ENCODE measurements around the gene GRIK1.

GRIK1 gene

DNA sequence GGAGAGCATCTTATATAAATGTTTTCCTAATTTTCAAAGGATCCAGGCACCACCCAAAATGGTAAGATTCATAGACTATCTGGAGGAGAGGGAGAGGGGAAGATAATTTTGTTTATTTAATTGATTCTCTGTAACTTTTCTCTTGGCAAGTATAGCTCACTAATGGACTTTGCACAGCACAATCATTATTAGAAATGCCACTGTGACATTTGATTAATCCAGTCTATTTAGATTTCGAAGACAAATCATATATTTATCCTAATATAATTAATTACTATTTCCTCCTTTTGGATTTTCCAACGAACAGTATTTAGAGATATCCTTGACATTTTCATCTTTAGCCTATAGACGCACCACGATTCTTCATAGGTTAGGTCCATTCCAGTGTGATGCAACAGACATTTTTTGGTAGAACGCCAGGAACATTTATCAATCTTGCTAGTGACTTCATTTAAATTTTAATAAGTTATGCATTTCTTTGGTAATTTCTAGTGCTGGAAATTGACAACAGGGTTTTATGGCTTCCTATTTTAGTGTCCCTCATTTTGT is 152.4 kb downstream of the GRIK1 start:
- H3K79me2 ChIP-seq (ENCODE audit: control insufficient read depth, low read length) = no peaks in the 10 kb centered on the region

DNA sequence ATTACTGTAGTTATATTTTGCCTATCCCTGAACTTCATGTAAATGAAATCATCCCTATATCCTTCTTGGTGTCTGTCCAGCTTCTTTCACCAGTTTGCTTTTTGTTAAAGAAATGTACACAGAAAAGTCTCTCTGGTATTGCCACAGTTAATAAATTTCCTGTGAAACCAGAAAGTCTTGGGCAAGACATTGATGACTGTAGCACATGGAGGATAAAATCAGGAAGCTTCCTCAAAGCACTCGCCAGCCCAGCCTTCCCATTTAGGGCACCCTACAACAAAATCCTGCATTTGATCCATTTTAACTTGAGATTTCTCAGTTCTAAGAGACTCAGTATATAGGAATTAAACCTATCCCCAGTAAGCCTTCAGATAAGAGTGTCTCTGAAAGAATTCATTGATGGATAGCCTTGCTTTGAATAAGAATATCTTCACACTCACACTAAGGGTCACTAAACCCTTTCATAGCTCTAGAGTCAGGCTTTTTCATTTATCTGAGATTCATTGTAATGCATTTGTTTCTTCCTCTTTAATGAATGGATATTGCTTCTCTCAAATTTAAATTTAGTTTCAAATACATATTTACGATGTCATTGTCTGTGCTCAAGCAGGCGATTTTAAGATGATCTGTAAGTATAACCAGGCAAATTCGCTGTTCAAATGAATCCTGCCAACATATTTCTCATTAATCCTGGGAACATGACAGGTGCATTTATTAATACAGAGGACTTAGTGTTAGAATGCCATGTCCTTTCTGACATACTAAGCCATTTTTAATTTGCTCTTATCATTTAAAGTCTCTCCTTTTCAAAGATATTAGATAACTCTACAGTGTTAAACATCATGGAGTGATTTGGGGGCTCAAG is 153.1 kb downstream of the GRIK1 start:
- Histone ChIP-seq H4K20me1 (ENCODE audit: control insufficient read depth, insufficient read depth, low read depth, low read length) (no peaks in the 10 kb centered on the region), H3K27ac (ENCODE audit: low read depth, low read length) (no peak overlapping the region), H3K79me2 (ENCODE audit: control insufficient read depth, low read length) (no peaks in the 10 kb centered on the region), H3K9me2 (replicated peaks; ENCODE audit: control insufficient read depth, low read length) (no peaks in the 10 kb centered on the region), H3K4me3 (ENCODE audit: low read length) (no peak overlapping the region), H3K36me3 (ENCODE audit: control insufficient read depth, low read length) (no peaks in the 10 kb centered on the region), H3K9me3 (ENCODE audit: control insufficient read depth, insufficient read depth, low read length) (no peaks in the 10 kb centered on the region), H3K27me3 (ENCODE audit: control insufficient read depth, low read length) (no peaks in the 10 kb centered on the region), H3K4me2 (ENCODE audit: low read length) (no peak overlapping the region), H3F3A (ENCODE audit: control insufficient read depth, insufficient read depth) (no peaks in the 10 kb centered on the region), H3K4me1 (ENCODE audit: control insufficient read depth, low read length) (no peaks in the 10 kb centered on the region)
- TF ChIP-seq CTCF (IDR thresholded peaks at IDR 0.05; ENCODE audit: low read depth, low read length, poor library complexity, severe bottlenecking) = no peak
- no peak for TF ChIP-seq EZH2phosphoT487 (IDR thresholded peaks at IDR 0.05; ENCODE audit: borderline replicate concordance, low read length)

More for the DNA sequence above, 152.4 kb downstream of the GRIK1 start:
- H3K4me3 ChIP-seq (ENCODE audit: low read length) = no peak overlapping the region
- H3F3A ChIP-seq (ENCODE audit: control insufficient read depth, insufficient read depth) = no peaks in the 10 kb centered on the region
- TF ChIP-seq EZH2phosphoT487 (IDR thresholded peaks at IDR 0.05; ENCODE audit: borderline replicate concordance, low read length) (no peak), CTCF (IDR thresholded peaks at IDR 0.05; ENCODE audit: low read depth, low read length, poor library complexity, severe bottlenecking) (no peak)
- no peaks in the 10 kb centered on the region for H3K9me3 ChIP-seq (ENCODE audit: control insufficient read depth, insufficient read depth, low read length)
- no peaks in the 10 kb centered on the region for H3K27me3 ChIP-seq (ENCODE audit: control insufficient read depth, low read length)
- H3K4me1 ChIP-seq (ENCODE audit: control insufficient read depth, low read length) = no peaks in the 10 kb centered on the region
- no peaks in the 10 kb centered on the region for H3K9me2 ChIP-seq (replicated peaks; ENCODE audit: control insufficient read depth, low read length)
- H3K36me3 ChIP-seq (ENCODE audit: control insufficient read depth, low read length) = no peaks in the 10 kb centered on the region
- no peak overlapping the region for H3K27ac ChIP-seq (ENCODE audit: low read depth, low read length)
- H4K20me1 ChIP-seq (ENCODE audit: control insufficient read depth, insufficient read depth, low read depth, low read length) = no peaks in the 10 kb centered on the region
- no peak overlapping the region for H3K4me2 ChIP-seq (ENCODE audit: low read length)

GRCh38 chr21:29777160-29777559 is 162.6 kb downstream of the GRIK1 start:
- Histone ChIP-seq H3K4me2 (ENCODE audit: low read length) (no peak overlapping the region), H3K36me3 (ENCODE audit: control insufficient read depth, low read length) (no peaks in the 10 kb centered on the region), H4K20me1 (ENCODE audit: control insufficient read depth, insufficient read depth, low read depth, low read length) (no peaks in the 10 kb centered on the region), H3K4me1 (ENCODE audit: control insufficient read depth, low read length) (no peaks in the 10 kb centered on the region), H3K4me3 (ENCODE audit: low read length) (no peak overlapping the region), H3K9me3 (ENCODE audit: control insufficient read depth, insufficient read depth, low read length) (no peaks in the 10 kb centered on the region), H3K79me2 (ENCODE audit: control insufficient read depth, low read length) (no peaks in the 10 kb centered on the region), H3K27ac (ENCODE audit: low read depth, low read length) (no peak overlapping the region), H3F3A (ENCODE audit: control insufficient read depth, insufficient read depth) (no peaks in the 10 kb centered on the region), H3K9me2 (replicated peaks; ENCODE audit: control insufficient read depth, low read length) (no peaks in the 10 kb centered on the region), H3K27me3 (ENCODE audit: control insufficient read depth, low read length) (no peaks in the 10 kb centered on the region)
- TF ChIP-seq EZH2phosphoT487 (IDR thresholded peaks at IDR 0.05; ENCODE audit: borderline replicate concordance, low read length) (no peak), CTCF (IDR thresholded peaks at IDR 0.05; ENCODE audit: low read depth, low read length, poor library complexity, severe bottlenecking) (no peak)

Measured in DOHH2 (cell line).